Astrocyte (in vitro differentiated cells and primary cell): ENCODE results near the gene CPEB2. TPM values are rescaled to one million over a fixed set of nuclear protein-coding genes. Genes with fewer than 3 reads are reported as not detected.
A peak's percentile ranks its signal among the peaks of the same experiment; 100 is the strongest.

Experiments
- DNase-seq: peaks from one replicate; pipeline ENCODE4 v3.0.0-alpha.2; 2010; ENCODE audit warnings: low read depth
- FAIRE-seq: peaks from 2 replicates; lab custom pipeline; 2011; peaks lifted over from hg19 to GRCh38; lab: Jason Lieb, UNC
- H2AFZ ChIP-seq: 2 replicates; pipeline ENCODE4 v1.6.0; 2012; ENCODE audit warnings: low read depth, low read length, inconsistent platforms
- H3K27ac ChIP-seq: 2 replicates; pipeline ENCODE4 v1.5.1; 2011; ENCODE audit warnings: low read depth, low read length, inconsistent platforms
- H3K27me3 ChIP-seq: 2 replicates; pipeline ENCODE4 v1.6.0; 2011; ENCODE audit warnings: low read length, inconsistent platforms; ENCODE audit not compliant: insufficient read depth
- H3K36me3 ChIP-seq: 2 replicates; pipeline ENCODE4 v1.5.1; 2011; ENCODE audit warnings: low read length, inconsistent platforms; ENCODE audit not compliant: insufficient read depth
- H3K4me1 ChIP-seq: 2 replicates; pipeline ENCODE4 v1.5.1; 2011; ENCODE audit warnings: low read length, inconsistent platforms; ENCODE audit not compliant: insufficient read depth
- H3K4me2 ChIP-seq: 2 replicates; pipeline ENCODE4 v1.6.0; 2012; ENCODE audit warnings: low read length, inconsistent platforms
- H3K4me3 ChIP-seq: 2 replicates; pipeline ENCODE4 v1.5.1; 2011; ENCODE audit warnings: low read depth, mild to moderate bottlenecking, low read length, inconsistent platforms; ENCODE audit not compliant: insufficient read depth
- H3K79me2 ChIP-seq: 2 replicates; pipeline ENCODE4 v1.6.0; 2012; ENCODE audit warnings: mild to moderate bottlenecking, low read length, inconsistent platforms; ENCODE audit not compliant: insufficient read depth
- H3K9ac ChIP-seq: 2 replicates; pipeline ENCODE4 v1.6.0; 2012; ENCODE audit warnings: mild to moderate bottlenecking, low read length, inconsistent platforms
- H3K9me3 ChIP-seq: 2 replicates; pipeline ENCODE4 v1.5.1; 2012; ENCODE audit warnings: low read depth, mild to moderate bottlenecking, low read length, inconsistent platforms; ENCODE audit not compliant: insufficient read depth
- H4K20me1 ChIP-seq: 2 replicates; pipeline ENCODE4 v1.6.0; 2012; ENCODE audit warnings: low read length, inconsistent platforms; ENCODE audit not compliant: insufficient read depth
- H3K27ac Mint-ChIP-seq: one replicate; pipeline ENCODE4 v1.8.0; 2021; ENCODE audit warnings: mild to moderate bottlenecking, mixed read lengths; ENCODE audit not compliant: unreplicated experiment
- H3K27me3 Mint-ChIP-seq: one replicate; pipeline ENCODE4 v1.8.0; 2021; ENCODE audit warnings: low read depth, mixed read lengths; ENCODE audit not compliant: unreplicated experiment
- H3K36me3 Mint-ChIP-seq: one replicate; pipeline ENCODE4 v1.8.0; 2021; ENCODE audit warnings: low read depth, mixed read lengths; ENCODE audit not compliant: unreplicated experiment
- H3K4me1 Mint-ChIP-seq: one replicate; pipeline ENCODE4 v1.8.0; 2021; ENCODE audit warnings: low read depth, mixed read lengths; ENCODE audit not compliant: unreplicated experiment
- H3K4me3 Mint-ChIP-seq: one replicate; pipeline ENCODE4 v1.8.0; 2021; ENCODE audit warnings: mild to moderate bottlenecking, moderate library complexity, mixed read lengths; ENCODE audit not compliant: unreplicated experiment
- H3K9me3 Mint-ChIP-seq: one replicate; pipeline ENCODE4 v1.8.0; 2021; ENCODE audit warnings: mild to moderate bottlenecking, mixed read lengths; ENCODE audit not compliant: unreplicated experiment
- EZH2 ChIP-seq: IDR thresholded peaks from 2 replicates; pipeline ENCODE4 v1.6.1; 2012; ENCODE audit warnings: mild to moderate bottlenecking, low read length, inconsistent platforms; ENCODE audit not compliant: insufficient read depth
- total RNA-seq: library from RNA; stranded (reverse); gene quantifications from 2 replicates; pipeline ENCODE4 v1.2.1, GENCODE V29; 2021
- TF ChIP-seq, protein P1 (sequence below): IDR thresholded peaks from 2 replicates; pipeline ENCODE4 v1.5.1; 2011; ENCODE audit warnings: low read depth, mild to moderate bottlenecking, inconsistent platforms, low read length, moderate library complexity; ENCODE audit not compliant: insufficient read depth

The CPEB2 gene
- total RNA-seq, 1 donor from 2014 or later: 47.3 TPM

DNA sequence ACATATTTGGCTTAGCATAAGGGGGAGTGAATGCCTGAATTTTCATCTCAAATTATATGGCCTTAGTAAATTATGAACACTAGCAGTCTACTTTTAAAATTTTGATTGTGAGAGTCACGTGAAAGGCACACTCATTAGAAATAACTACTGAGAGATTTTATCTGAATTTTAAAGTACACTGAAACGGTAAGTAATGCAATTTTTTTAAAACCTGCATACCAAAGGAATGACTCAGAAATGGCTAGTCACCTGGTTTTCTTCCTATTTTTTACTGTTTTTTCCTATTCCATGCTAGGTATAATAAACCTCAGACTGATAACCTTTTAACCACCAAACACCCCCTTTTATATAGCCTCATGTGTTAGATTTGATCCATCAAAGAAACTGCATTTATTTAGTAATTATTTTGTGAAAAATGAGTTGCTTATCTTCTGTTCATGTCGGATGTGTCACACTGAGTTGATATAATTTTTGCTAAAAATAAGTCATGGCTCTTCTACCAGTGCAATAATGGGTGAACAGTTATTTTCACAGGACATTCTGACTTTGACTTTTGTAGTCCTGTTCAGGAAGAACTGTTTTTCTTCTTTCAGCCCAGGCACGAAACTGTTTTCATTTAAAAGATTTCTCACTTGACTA is 40.4 kb downstream of the CPEB2 start:
- peak overlapping the region; percentile 75 for H3K27ac Mint-ChIP-seq
- FAIRE-seq: no peak

DNA sequence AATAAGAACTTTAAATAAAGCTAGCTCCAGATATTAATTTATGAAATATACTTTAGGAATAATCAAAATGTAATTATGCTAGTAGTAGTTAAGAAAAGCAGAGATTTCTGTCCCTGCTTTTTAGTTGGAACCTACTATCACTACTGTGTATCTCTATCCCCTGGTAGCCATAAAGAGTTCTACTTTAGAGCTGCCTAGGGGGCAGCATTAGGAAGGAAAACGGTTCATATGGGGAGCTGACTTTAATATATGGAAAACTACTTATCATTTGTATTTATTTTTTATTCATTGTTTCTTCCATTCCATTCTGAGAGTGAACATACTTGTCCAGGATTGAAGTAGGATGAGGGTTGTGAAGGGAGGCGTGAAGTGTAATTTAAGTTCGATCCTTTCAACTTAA is 40.9 kb downstream of the CPEB2 start:
- DNase-seq: no peak
- TF ChIP-seq EZH2: no peak
- TF ChIP-seq, protein P1, sequence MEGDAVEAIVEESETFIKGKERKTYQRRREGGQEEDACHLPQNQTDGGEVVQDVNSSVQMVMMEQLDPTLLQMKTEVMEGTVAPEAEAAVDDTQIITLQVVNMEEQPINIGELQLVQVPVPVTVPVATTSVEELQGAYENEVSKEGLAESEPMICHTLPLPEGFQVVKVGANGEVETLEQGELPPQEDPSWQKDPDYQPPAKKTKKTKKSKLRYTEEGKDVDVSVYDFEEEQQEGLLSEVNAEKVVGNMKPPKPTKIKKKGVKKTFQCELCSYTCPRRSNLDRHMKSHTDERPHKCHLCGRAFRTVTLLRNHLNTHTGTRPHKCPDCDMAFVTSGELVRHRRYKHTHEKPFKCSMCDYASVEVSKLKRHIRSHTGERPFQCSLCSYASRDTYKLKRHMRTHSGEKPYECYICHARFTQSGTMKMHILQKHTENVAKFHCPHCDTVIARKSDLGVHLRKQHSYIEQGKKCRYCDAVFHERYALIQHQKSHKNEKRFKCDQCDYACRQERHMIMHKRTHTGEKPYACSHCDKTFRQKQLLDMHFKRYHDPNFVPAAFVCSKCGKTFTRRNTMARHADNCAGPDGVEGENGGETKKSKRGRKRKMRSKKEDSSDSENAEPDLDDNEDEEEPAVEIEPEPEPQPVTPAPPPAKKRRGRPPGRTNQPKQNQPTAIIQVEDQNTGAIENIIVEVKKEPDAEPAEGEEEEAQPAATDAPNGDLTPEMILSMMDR: peak; percentile 7
- peaks cover 8% of the 10 kb centered on the region for H3K4me1 ChIP-seq
- H3K27ac Mint-ChIP-seq: peak overlapping the region; percentile 75
- no peak overlapping the region for H3K4me3 Mint-ChIP-seq
- no peak overlapping the region for H3K9ac ChIP-seq
- no peak overlapping the region for H2AFZ ChIP-seq
- H3K27me3 Mint-ChIP-seq: no peaks in the 10 kb centered on the region
- peaks cover 40% of the 10 kb centered on the region for H3K4me1 Mint-ChIP-seq
- H3K27me3 ChIP-seq: no peaks in the 10 kb centered on the region
- H3K9me3 Mint-ChIP-seq: no peaks in the 10 kb centered on the region
- no peaks in the 10 kb centered on the region for H3K79me2 ChIP-seq
- peaks cover 4% of the 10 kb centered on the region for H4K20me1 ChIP-seq
- no peaks in the 10 kb centered on the region for H3K9me3 ChIP-seq
- H3K27ac ChIP-seq: peak overlapping the region; percentile 32
- no peak overlapping the region for H3K4me2 ChIP-seq
- FAIRE-seq: no peak
- H3K36me3 ChIP-seq: no peaks in the 10 kb centered on the region
- H3K36me3 Mint-ChIP-seq: peaks cover 7% of the 10 kb centered on the region
- H3K4me3 ChIP-seq: no peak overlapping the region

More for the DNA sequence above, 40.4 kb downstream of the CPEB2 start:
- Histone ChIP-seq H3K27me3 (no peaks in the 10 kb centered on the region), H3K4me3 (no peak overlapping the region), H3K36me3 (no peaks in the 10 kb centered on the region), H3K9me3 (no peaks in the 10 kb centered on the region), H3K79me2 (no peaks in the 10 kb centered on the region), H4K20me1 (peaks cover 4% of the 10 kb centered on the region), H3K4me1 (peaks cover 8% of the 10 kb centered on the region), H3K27ac (peak overlapping the region; percentile 32), H3K9ac (no peak overlapping the region), H3K4me2 (peak overlapping the region; percentile 21), H2AFZ (no peak overlapping the region)
- no peaks in the 10 kb centered on the region for H3K9me3 Mint-ChIP-seq
- peaks cover 7% of the 10 kb centered on the region for H3K36me3 Mint-ChIP-seq
- H3K4me3 Mint-ChIP-seq: peak overlapping the region; percentile 36
- peaks cover 42% of the 10 kb centered on the region for H3K4me1 Mint-ChIP-seq
- no peak for TF ChIP-seq EZH2
- TF ChIP-seq, protein P1: no peak
- H3K27me3 Mint-ChIP-seq: no peaks in the 10 kb centered on the region
- peak; percentile 50 for DNase-seq

- no peak overlapping the region for H3K9ac ChIP-seq
- H4K20me1 ChIP-seq: peaks cover 4% of the 10 kb centered on the region
- no peak overlapping the region for H3K4me2 ChIP-seq
- H3K27me3 ChIP-seq: no peaks in the 10 kb centered on the region
- H3K79me2 ChIP-seq: no peaks in the 10 kb centered on the region
- H3K9me3 ChIP-seq: no peaks in the 10 kb centered on the region
- no peak overlapping the region for H2AFZ ChIP-seq
- H3K27me3 Mint-ChIP-seq: no peaks in the 10 kb centered on the region
- H3K4me3 ChIP-seq: no peak overlapping the region
- H3K36me3 Mint-ChIP-seq: peaks cover 7% of the 10 kb centered on the region
- no peaks in the 10 kb centered on the region for H3K9me3 Mint-ChIP-seq
- H3K36me3 ChIP-seq: no peaks in the 10 kb centered on the region
- no peak overlapping the region for H3K4me3 Mint-ChIP-seq
- TF ChIP-seq EZH2: no peak
- TF ChIP-seq, protein P1: no peak
- H3K4me1 Mint-ChIP-seq: peaks cover 38% of the 10 kb centered on the region
- DNase-seq (no peak), FAIRE-seq (no peak)
- H3K27ac ChIP-seq: no peak overlapping the region
- peaks cover 8% of the 10 kb centered on the region for H3K4me1 ChIP-seq
- H3K27ac Mint-ChIP-seq: no peak overlapping the region
These were observed 41.6 kb downstream of the CPEB2 start for GRCh38 chr4:15043922-15044321.
